Measurements from ENCODE around the gene CROCC2.

The CROCC2 gene

DNA sequence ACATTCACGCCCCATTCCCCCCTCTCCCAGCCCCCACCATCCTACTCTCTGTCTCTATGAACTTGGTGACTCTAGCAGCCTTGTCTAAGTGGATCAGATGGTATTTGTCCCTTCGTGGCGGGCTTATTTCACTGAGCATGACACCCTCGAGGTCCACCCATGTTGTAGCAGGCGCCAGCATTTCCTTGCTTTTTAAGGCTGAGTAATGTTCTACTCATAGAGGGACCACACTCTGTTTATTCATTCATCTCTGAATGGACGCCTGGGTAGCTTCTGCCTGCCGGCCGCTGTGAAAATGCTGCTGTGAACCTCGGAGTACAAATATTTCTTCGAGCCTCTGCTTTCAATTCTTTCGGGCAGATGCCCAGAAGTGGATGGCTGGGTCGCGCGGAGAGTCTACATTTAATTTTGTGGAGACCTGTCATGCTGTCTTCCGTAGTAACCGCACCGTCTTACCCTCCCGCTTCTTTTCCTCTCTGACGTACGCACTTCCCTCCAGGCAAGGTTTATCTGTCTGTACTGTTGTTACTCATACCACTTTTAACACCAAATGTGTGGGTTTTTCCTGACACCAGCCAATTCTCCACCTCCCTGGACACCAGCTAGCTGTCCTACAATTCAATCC is 5.6 kb downstream of the CROCC2 start:
- no peak for DNase-seq

DNA sequence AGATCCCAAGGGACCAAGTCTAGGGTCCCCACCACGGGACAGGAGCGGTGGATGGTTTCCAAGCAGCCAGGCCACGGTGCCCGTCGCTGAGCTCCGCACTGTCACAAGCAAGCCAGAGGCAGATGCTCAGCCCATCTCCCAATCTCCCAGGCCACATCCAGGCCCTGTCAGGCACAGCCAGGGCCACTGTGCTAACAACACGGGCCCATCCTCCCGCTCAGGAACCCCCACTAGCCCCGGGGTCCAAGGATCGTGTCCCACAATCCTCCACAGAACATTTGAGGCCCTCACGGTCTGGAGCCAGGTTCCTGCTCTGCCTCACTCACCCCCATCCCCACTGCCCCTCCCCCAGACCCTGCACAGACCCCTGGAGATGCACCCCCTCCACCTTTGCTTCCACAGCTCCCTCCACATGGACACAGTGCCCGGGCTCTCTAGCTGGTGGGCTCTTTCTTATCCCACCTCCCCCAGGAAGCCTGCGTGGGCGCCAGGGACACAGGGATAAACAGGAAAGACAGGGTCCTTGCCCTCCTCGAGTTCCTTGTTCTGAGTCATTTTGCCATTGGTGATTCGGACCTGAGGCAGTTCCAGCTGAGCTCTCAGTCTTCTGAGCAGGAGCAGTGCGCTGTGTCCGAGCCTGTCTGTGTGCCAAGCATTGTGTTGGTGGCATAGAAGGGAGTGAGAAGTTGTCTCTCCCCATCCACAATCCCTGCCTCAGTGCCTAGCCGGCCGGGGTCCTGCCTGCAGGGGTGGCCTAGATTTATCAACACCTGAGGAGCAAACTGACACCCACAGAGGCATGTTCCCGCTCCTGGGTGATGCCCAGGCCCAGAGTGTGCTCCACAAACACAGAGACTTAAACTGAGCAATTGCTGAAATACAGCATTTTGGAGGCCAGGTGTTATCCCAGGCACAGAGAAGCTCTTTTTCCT is 7.0 kb downstream of the CROCC2 start:
- DNase-seq: peak; percentile 35

DNA sequence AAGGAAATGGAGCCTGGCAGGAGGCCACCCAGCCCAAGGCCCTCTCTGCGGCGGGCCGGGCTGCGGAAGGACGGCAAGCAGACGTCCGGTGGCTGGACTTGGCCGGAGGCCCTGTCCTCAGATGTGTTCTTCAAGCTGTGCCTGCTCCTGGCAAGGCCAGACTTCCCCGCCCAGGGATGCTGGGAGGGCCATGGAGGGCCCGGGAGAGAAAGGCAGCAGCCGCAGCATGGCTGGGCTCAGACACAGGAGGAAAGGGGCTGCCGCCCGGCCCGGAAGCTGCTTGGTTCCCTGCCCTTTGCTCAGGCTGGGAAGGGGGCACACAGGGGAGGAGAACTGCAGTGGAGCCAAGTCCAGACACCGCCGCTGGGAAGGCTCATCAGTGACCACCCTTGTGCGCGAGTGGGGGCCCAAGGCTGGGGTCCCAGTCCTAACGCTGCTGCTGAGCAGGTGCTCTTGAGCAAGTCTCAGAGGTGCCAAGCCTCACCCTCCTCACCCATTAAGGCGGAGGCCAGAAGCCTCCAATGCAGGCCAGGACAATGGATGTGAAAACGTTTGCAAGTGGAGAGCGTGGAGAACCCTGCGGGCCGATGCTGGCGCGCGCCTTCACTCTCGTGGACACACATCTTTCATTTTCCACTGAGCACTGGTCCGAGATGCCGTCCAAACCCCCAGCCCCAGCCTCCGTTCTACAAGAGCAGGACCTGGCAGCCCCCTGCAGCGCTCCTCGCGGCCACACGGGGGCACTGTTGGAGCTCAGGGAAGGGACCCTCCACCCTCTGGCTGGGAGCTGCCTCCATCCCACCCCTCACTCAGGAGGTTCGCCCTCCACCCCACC is 7.9 kb downstream of the CROCC2 start:
- DNase-seq: peak; percentile 44

DNA sequence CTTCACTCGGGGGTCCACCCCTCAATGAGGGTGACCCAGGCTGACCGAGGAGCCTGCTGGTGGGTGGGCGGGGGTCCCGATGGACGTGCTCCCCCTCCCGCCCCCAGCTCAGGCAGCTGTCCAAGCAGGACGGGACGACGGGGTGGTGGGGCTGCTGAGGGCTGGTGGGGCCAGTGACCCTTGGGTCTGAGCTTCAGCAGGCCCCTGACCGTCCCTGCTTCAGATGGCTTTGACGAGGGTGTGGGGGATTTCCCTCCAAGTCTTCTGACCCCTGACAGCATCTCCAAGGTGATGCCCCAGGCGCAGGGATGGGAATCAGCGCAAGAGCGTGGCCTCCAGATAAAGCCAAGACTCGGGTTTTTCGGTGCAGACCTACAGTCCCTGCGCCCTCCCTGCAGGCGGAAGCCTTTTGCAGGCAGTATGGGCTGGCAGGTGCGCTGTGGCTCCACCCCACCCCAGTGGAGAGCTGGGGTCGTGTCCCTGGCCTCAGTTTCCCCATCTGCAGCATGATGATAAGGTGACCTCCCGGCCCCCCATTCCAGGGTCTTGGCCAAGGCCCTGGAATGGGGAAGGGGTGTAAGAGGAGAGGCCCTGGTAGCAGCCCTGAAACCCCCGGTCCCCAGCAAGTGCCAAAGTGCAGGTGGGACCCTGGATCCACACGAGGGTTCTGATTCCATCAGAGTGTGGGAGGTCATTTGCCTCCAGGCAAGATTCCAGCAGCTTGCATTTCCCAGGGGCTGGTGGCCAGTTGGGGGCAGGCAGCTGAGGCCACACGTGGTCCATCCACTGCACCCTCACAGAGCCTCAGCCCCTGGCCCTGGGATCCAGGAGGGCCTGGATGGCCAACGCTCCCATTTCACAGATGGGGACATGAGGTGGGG is 8.7 kb downstream of the CROCC2 start:
- no peak for DNase-seq

DNA sequence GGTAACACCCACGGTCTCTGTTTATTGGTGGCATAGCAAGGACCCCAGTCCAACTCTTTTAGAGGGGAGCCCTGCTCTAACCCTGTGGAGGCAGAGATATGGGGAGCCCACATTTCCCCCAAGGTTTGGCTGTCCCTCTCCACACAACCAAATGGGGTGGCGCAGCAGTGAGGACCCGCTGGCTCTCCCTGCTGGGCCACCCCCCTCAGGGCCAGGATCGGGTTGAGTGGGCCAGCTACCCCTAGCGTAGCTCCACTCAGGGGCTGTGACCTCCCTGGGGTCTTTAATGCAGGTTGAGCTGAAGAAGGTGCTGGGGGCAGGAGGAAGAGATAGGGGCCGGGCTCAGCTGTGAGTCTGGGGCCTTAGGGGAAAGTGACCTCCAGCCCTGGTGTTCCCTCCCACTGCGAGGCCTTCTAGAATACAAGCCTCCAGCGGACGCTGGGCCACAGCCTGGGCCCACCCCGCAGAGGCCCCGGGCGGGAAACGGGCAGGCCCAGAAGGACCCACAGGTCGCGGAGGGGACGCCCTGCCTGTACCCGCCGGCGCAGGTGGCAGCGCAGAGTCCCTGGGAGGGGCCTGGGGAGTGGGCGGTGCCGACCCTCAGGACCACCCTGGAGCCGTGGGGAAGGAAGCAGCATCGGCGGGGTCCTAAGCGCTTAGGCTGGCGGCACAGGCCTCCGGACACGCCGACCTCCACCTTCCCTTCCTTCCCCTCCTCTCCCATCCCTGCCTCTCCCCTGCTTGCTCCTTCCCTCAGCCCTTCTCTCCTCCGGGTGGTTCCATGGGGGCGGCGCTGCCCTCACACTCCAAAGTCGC is 9.6 kb downstream of the CROCC2 start:
- no peak for DNase-seq

DNA sequence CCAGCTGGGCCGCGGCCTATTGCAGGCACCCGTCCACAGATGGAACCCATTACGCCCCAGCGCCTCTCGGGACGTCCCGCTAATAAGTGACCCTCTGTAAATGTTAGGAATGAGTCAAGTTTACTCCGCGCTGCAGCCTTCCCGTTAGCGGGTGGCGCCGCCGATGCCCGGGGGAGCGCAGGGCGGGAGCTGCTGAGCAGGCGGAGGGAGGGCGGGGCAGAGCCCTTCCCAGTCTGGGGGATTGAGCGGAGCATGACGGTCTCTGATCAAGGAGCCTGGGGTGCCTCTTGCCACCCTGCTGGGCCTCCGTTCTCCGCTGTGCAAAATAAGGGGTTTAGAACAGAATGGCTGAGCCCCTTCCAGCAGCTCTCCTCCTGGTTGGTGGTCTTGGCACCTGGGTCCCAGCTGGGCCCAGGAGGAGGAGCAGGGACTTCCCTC is 10.5 kb downstream of the CROCC2 start:
- peak; percentile 91 for DNase-seq

DNA sequence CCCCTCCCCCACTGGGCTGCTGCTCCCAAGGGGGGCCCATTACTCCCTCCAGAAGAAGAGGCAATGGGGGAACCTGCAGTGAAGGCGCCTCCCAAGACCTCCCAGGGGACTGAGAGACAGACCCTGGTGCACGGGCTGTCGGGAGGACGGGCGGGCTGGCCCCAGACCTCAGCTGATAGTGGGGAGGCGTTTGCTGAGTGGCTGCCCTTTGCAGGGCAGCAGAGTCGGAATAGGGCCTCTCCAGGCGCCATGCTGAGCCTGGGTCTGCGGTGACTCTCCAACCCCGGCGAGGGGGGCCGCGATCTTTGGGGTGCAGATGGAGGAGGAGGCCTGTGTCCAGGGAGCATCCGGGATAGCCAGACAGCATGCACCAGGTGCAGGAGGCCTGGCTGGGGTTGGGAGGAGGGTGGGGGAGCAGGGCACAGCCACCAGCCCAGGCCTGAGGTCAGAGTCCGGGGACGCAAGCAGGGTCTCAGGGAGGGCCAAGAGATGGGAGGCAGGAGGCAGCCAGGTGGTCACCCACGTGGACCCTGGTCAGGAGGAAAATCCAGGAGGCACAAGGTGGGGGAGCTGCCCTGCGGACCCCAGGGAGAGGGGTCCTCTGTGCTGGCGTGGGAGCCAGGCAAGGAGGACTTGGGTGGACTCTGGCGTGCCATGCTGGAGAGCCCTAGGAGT is 11.0 kb downstream of the CROCC2 start:
- DNase-seq: no peak

DNA sequence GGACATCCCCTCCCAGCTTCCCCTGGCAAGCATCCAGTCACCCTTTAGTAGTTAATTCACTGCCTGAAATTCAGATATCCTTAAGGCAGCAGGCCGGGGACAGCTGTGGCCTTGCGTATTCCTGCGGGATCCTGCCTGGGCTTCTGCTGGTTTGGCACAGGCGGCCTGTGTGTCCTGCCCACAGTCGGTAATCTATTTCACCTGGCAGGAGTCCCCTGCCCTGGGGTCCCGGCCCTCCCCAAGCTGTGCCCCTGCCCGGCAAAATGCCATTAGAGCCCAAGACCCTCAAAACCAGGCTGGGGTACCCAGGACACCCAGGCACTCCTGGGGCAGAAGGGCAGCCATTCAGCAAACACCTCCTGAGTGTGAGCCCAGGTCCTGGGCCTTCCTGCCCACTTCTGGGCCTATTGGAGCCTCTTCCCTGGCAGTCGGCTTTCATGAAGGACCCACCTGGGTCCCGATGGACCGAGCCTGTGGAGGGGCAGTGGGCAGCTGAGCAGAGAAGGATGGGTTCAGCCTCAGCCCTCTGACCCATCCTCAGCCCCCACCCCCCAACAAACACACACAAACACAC is 11.6 kb downstream of the CROCC2 start:
- DNase-seq: no peak

DNA sequence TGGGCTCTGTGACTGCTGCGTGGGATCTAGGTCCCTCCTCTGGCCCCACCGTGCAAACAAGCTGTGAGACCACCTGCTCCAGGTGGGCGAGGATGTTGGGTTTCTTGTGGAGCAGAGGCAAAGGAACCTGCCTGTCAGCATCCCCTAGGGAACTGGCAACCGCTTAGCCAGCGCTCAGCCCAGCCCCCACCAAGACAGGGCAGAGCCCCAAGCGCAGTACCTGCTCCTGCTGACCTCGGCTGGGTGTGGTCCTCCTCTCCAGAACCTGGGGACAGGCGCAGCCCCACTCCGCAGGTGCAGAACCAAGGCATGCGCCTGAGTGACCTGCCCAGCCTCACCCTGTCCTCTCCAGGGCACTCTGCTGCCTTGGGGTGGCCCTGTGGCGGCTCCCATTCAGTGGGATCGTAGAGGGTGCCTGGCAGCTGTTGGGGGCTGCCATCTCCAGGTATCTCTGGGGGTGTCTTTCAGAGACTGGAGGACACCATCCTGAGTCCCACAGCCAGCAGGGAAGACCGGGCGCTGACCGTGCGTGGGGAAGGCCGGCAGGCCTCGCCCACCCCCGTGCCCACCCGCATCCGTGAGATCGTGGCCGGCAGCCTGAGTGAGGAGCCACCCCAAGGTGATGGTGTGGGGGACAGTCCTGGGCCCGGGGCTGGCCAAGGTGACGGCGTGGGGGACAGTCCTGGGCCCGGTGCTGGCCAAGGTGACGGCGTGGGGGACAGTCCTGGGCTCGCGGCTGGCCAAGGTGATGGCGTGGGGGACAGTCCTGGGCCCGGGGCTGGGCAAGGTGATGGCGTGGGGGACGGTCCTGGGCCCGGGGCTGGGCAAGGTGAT is 12.3 kb downstream of the CROCC2 start:
- DNase-seq: no peak

DNA sequence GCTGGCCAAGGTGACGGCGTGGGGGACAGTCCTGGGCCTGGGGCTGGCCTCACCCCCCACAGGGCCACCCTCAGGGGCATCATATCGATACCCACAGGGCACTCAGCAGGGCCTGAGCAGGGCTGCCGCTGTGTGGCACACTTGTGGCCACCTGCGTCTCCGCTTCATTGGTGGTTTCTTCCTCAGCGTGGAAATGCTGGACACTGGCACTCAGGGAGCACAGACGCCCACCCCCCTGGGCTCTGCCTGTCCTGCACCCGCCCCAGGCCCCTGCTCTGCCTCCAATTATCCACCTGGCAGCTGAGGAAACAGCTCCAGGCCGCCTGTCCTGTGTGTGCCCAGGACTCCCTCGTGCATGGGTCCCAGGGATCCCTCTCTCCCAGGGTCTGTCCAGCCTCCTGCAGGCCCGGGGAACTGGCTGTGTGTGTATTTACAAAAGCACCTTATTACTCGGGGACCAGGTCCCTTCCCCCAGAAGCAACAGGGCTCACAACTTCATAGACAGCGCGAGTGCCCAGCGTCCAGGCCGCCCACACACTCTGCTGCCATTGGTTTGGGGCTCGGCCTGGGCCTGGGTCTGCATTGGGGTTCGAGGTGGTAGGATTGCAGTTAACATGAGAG is 13.1 kb downstream of the CROCC2 start:
- no peak for DNase-seq

DNA sequence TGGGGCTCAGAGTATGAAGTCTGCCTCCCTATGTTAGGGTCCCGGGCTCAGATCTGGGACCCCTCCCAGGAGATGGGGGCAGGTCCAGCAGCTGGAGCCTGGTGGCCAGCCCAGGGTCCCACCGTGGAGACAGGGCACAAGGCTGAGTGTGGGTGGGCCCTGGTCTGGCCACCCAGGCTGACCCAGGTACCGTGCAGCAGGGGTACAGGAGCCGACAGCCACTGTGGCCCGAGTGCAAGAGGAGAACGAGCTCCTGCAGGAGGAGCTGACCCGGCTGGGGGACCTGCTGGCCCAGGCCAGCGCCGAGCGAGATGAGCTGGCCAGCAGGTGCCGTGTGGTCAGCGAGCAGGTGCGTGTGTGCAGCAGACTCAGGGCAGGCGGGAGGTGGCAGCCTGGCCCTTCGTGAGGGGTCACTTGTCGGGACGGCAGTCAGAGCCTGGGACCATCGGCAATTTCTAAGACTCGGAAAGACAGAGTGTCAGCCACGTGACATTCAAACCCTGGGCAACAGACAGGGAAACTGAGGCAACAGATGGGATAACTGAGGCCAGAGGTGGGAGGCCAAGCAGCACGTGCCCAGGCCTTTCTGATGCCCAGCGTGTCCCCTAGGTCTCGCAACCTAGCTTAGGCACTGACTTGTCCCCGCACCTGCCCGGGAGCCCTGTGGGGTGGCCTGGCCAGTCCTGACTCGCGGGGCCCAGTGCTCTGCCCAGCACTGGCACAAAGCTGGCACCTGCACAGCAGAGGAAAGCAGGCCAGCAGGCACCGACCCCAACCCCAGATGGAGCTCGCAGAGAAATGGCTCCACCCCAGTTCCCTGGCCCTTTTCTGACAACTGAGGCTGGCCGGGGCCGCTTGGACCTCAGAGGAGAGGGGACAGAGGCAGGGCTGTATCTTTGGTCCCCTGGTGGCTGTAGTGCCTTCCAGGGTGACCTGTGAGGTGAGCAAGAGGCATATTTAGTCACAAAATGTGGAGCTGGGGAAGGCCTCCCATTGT is 13.9 kb downstream of the CROCC2 start:
- no peak for DNase-seq

DNA sequence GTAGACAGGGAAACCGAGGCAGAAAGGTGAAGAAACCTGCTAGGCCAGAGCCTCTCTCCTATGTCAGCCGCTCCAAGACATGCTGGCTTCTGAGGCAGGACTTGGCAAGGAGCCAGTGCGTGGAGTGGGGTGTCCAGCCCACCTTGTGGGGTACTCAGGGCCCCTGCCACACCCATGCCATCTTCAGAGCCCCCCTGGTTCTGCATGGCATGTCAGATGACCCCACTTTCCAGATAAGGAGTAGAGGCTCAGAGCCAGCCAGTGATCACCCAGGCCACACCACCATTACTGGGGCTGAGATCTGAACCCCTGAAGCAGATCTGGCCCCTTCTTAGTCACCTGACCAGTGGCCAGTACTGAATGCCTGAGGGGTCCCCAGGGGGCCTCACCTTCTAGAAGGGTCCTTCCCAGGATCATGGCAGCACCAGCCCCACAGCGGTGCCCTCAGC is 14.7 kb downstream of the CROCC2 start:
- DNase-seq: no peak

DNA sequence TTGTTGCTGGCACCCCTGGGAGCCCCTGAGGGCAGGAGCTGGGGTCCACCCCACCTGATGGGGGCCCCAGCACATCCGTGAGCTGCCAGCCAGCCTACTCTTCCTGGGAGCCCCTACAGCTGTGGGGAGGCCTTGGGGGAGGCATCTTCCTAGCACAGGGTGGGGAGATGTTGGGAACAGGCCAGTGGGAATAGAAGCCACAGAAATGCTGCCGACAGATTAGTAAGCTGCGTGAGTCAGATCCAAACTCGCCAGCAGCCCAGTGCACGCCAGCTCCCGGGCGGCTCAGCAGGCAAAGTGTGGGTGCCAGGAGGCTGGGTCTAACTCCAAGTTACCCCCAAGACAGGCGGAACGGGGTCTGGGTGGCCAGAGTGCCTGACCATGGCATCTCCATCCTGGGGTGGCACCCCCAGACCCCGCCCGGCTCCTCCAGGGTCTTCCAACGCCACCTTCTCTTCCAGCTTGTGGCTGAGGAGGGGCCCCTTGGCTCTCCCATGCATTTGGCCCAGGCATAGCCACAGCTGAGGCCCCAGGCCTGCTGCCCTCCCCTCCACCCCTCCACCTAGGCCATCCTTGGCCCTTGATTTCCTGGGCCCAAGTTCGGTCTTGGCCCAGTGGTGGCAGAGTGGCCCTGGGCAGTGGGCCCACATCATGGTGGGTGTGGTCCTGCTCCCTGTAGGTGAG is 15.3 kb downstream of the CROCC2 start:
- peak; percentile 96 for DNase-seq

DNA sequence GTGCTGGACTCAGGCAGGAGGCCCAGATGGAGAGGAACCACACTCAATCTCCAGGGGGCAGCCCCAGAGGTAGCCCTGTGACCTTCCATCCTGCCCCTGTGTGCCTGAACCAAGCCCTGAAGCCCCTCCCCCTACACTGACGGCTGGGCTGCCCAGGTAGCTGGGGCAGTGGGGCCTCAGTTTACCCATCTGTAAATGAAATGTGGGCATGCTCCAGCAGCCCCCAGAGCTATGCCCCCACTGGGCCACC is 15.8 kb downstream of the CROCC2 start:
- DNase-seq: no peak

DNA sequence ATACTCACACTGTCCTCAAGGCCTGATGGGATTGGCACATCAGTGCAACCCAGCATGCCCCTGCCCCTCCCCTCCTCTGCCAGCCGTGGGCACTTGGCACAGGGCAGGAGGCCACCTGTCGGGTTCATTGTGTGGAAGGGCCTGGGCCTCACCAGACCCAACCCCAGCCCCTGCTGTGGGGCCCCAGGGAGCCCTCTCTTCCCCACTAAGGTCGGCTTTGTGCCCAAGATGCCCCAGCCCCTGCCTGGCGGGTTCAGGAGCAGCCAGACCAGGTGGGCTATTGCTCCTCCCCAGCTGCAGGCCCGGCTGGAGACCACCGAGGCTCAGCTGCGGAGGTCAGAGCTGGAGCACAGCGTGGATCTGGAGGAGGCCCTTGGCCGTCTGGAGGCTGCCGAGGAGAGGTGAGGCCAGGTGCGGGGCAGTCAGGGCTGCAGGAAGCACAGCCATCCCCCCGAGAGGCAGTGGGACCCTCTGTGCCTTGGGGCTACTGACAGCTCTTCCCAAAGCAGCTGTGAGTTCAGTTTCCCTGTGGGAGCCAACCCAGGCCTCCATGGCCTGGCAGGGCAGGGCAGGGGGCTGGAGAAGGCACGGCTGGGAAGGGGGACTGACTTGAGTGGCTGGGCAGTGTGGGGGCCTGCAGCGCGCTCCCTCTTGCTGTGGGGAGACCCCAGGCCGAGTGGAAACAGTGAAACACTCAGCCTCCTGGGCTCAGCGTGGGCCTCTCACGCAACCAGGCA is 16.3 kb downstream of the CROCC2 start:
- DNase-seq: no peak

DNA sequence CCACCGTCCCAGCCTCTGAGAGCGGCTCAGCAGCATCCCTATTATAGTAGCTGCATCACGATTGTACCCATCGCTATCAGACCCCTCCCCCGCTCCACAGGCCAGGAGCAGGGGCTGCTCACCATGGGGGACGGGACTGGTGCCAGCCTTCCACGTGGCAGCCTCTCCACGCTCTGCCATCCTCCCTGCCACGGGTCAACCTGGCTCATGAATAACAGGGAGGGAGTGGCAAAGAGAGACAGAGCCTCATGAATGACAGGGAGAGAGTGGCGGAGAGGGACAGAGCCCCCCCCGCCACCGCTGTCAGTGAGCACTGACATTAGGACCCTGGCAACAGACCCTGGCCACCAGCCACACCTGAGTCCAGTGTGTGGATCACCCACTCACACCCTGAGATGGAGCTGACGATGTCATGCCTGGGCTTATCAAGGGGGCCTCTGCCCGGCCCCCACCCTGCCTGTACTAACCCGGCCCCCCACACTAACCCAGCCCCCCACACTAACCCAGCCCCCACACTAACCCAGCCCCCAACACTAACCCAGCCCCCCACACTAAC is 16.9 kb downstream of the CROCC2 start:
- DNase-seq: no peak

Data from fibroblast of upper back skin (primary cell).